T-helper 2 cell treated with Interferon-gamma antibody and Interleukin-4, amounts not matched to agents 5 μg/mL and 100 μg/mL, for 36 hours (primary cell): ENCODE measurements around the gene ANGEL2.
"Not testable (repeated sequence)": the region's sequence is repeated elsewhere in the genome, so short reads cannot be mapped to it uniquely, and the experiment has no call there.

Experiments used
- DNase-seq: peaks from one replicate; pipeline ENCODE4 v3.0.0; 2021; ENCODE audit warnings: low spot score
- H3K27ac Mint-ChIP-seq: one replicate; pipeline ENCODE4 v1.8.0; 2021; ENCODE audit warnings: mild to moderate bottlenecking, mixed read lengths
- H3K27me3 Mint-ChIP-seq: one replicate; pipeline ENCODE4 v1.8.0; 2021; ENCODE audit warnings: low read depth, mixed read lengths
- H3K36me3 Mint-ChIP-seq: one replicate; pipeline ENCODE4 v1.8.0; 2021; ENCODE audit warnings: low read depth, mixed read lengths
- H3K4me1 Mint-ChIP-seq: one replicate; pipeline ENCODE4 v1.8.0; 2021; ENCODE audit warnings: low read depth, mixed read lengths
- H3K4me3 Mint-ChIP-seq: one replicate; pipeline ENCODE4 v1.8.0; 2022; ENCODE audit warnings: mild to moderate bottlenecking, moderate library complexity, mixed read lengths
- H3K9me3 Mint-ChIP-seq: one replicate; pipeline ENCODE4 v1.8.0; 2021; ENCODE audit warnings: mixed read lengths

ANGEL2 gene

GRCh38 chr1:212975111-212975918 is 40.4 kb downstream of the ANGEL2 start:
- no peak overlapping the region for H3K4me3 Mint-ChIP-seq
- H3K36me3 Mint-ChIP-seq = no peaks in the 10 kb centered on the region
- H3K4me1 Mint-ChIP-seq = peaks cover 8% of the 10 kb centered on the region
- H3K9me3 Mint-ChIP-seq = no peaks in the 10 kb centered on the region
- no peaks in the 10 kb centered on the region for H3K27me3 Mint-ChIP-seq
- no peak for DNase-seq
- H3K27ac Mint-ChIP-seq = no peak overlapping the region

GRCh38 chr1:212974711-212975110 is 41.0 kb downstream of the ANGEL2 start:
- H3K36me3 Mint-ChIP-seq = no peaks in the 10 kb centered on the region
- no peak for DNase-seq
- no peaks in the 10 kb centered on the region for H3K27me3 Mint-ChIP-seq
- peaks cover 8% of the 10 kb centered on the region for H3K4me1 Mint-ChIP-seq
- H3K27ac Mint-ChIP-seq = no peak overlapping the region
- H3K9me3 Mint-ChIP-seq = no peaks in the 10 kb centered on the region
- no peak overlapping the region for H3K4me3 Mint-ChIP-seq

- no peaks in the 10 kb centered on the region for H3K36me3 Mint-ChIP-seq
- no peak for DNase-seq
- no peak overlapping the region for H3K27ac Mint-ChIP-seq
- peaks cover 6% of the 10 kb centered on the region for H3K4me1 Mint-ChIP-seq
- no peaks in the 10 kb centered on the region for H3K27me3 Mint-ChIP-seq
- no peak overlapping the region for H3K4me3 Mint-ChIP-seq
- H3K9me3 Mint-ChIP-seq = no peaks in the 10 kb centered on the region
Measured at GRCh38 chr1:212973899-212974298, 41.8 kb downstream of the ANGEL2 start.

- Mint-ChIP-seq H3K27ac (no peak overlapping the region), H3K4me1 (peaks cover 2% of the 10 kb centered on the region), H3K27me3 (no peaks in the 10 kb centered on the region), H3K4me3 (no peak overlapping the region), H3K9me3 (no peaks in the 10 kb centered on the region), H3K36me3 (no peaks in the 10 kb centered on the region)
- DNase-seq = no peak
Measured at GRCh38 chr1:212973426-212973825, 42.2 kb downstream of the ANGEL2 start.

- H3K27me3 Mint-ChIP-seq = peaks cover 2% of the 10 kb centered on the region
- no peak overlapping the region for H3K4me3 Mint-ChIP-seq
Measured at GRCh38 chr1:212971312-212971711, 44.4 kb downstream of the ANGEL2 start.

GRCh38 chr1:212970085-212970484 is 45.6 kb downstream of the ANGEL2 start:
- peaks cover 3% of the 10 kb centered on the region for H3K27me3 Mint-ChIP-seq
- no peak for DNase-seq

More at GRCh38 chr1:212971312-212971711, 44.4 kb downstream of the ANGEL2 start:
- H3K27ac Mint-ChIP-seq = no peak overlapping the region
- no peaks in the 10 kb centered on the region for H3K9me3 Mint-ChIP-seq
- no peak for DNase-seq
- no peaks in the 10 kb centered on the region for H3K36me3 Mint-ChIP-seq
- H3K4me1 Mint-ChIP-seq = peaks cover 2% of the 10 kb centered on the region

GRCh38 chr1:212968368-212968863 is 47.3 kb downstream of the ANGEL2 start:
- Mint-ChIP-seq H3K27me3 (peaks cover 7% of the 10 kb centered on the region), H3K4me1 (peaks cover 2% of the 10 kb centered on the region), H3K9me3 (no peaks in the 10 kb centered on the region), H3K4me3 (no peak overlapping the region), H3K36me3 (no peaks in the 10 kb centered on the region), H3K27ac (no peak overlapping the region)
- DNase-seq = no peak

More at GRCh38 chr1:212970085-212970484, 45.6 kb downstream of the ANGEL2 start:
- no peaks in the 10 kb centered on the region for H3K36me3 Mint-ChIP-seq
- peaks cover 2% of the 10 kb centered on the region for H3K4me1 Mint-ChIP-seq
- H3K27ac Mint-ChIP-seq = no peak overlapping the region
- H3K4me3 Mint-ChIP-seq = no peak overlapping the region
- no peaks in the 10 kb centered on the region for H3K9me3 Mint-ChIP-seq

GRCh38 chr1:212967801-212968200 is 47.9 kb downstream of the ANGEL2 start:
- Mint-ChIP-seq H3K27me3 (peaks cover 7% of the 10 kb centered on the region), H3K27ac (no peak overlapping the region), H3K4me3 (no peak overlapping the region), H3K36me3 (no peaks in the 10 kb centered on the region), H3K4me1 (peaks cover 2% of the 10 kb centered on the region), H3K9me3 (no peaks in the 10 kb centered on the region)
- DNase-seq = no peak

GRCh38 chr1:212966616-212967015 is 49.1 kb downstream of the ANGEL2 start:
- H3K36me3 Mint-ChIP-seq = no peaks in the 10 kb centered on the region

GRCh38 chr1:212964993-212965392 is 50.7 kb downstream of the ANGEL2 start:
- not testable (repeated sequence) for H3K27ac Mint-ChIP-seq, H3K27me3 Mint-ChIP-seq, H3K36me3 Mint-ChIP-seq, H3K4me3 Mint-ChIP-seq, DNase-seq, H3K9me3 Mint-ChIP-seq, H3K4me1 Mint-ChIP-seq

More at GRCh38 chr1:212966616-212967015, 49.1 kb downstream of the ANGEL2 start:
- peaks cover 2% of the 10 kb centered on the region for H3K4me1 Mint-ChIP-seq
- no peak overlapping the region for H3K27ac Mint-ChIP-seq
- H3K9me3 Mint-ChIP-seq = no peaks in the 10 kb centered on the region
- no peak for DNase-seq
- no peak overlapping the region for H3K4me3 Mint-ChIP-seq
- peaks cover 7% of the 10 kb centered on the region for H3K27me3 Mint-ChIP-seq

- Mint-ChIP-seq H3K4me3 (no peak overlapping the region), H3K4me1 (peaks cover 2% of the 10 kb centered on the region), H3K9me3 (no peaks in the 10 kb centered on the region), H3K36me3 (no peaks in the 10 kb centered on the region), H3K27ac (no peak overlapping the region), H3K27me3 (peaks cover 7% of the 10 kb centered on the region)
- DNase-seq = no peak
Measured at GRCh38 chr1:212964102-212964501, 51.6 kb downstream of the ANGEL2 start.

GRCh38 chr1:212962509-212962908 is 53.2 kb downstream of the ANGEL2 start:
- no peaks in the 10 kb centered on the region for H3K9me3 Mint-ChIP-seq
- H3K36me3 Mint-ChIP-seq = no peaks in the 10 kb centered on the region
- no peak overlapping the region for H3K4me3 Mint-ChIP-seq
- H3K27me3 Mint-ChIP-seq = peaks cover 5% of the 10 kb centered on the region
- H3K27ac Mint-ChIP-seq = no peak overlapping the region
- DNase-seq = no peak
- H3K4me1 Mint-ChIP-seq = no peaks in the 10 kb centered on the region

GRCh38 chr1:212960932-212961331 is 54.7 kb downstream of the ANGEL2 start:
- Mint-ChIP-seq H3K36me3 (no peaks in the 10 kb centered on the region), H3K27ac (no peak overlapping the region), H3K9me3 (no peaks in the 10 kb centered on the region), H3K4me1 (peaks cover 1% of the 10 kb centered on the region), H3K4me3 (no peak overlapping the region), H3K27me3 (peaks cover 13% of the 10 kb centered on the region)
- DNase-seq = no peak

GRCh38 chr1:212959266-212960220 is 56.1 kb downstream of the ANGEL2 start:
- no peaks in the 10 kb centered on the region for H3K36me3 Mint-ChIP-seq
- no peaks in the 10 kb centered on the region for H3K9me3 Mint-ChIP-seq
- H3K27me3 Mint-ChIP-seq = peaks cover 15% of the 10 kb centered on the region
- peaks cover 1% of the 10 kb centered on the region for H3K4me1 Mint-ChIP-seq
- H3K27ac Mint-ChIP-seq = no peak overlapping the region
- H3K4me3 Mint-ChIP-seq = no peak overlapping the region
- DNase-seq = no peak
